CD4-positive, CD25-positive, alpha-beta regulatory T cell (primary cell): Measurements from ENCODE around the gene SLC52A3. TPM values are rescaled to one million over a fixed set of nuclear protein-coding genes. Genes with fewer than 3 reads are reported as not detected.
"Not testable (repeated sequence)": the region's sequence is repeated elsewhere in the genome, so short reads cannot be mapped to it uniquely, and the experiment has no call there.

ENCODE experiments used
- ATAC-seq, 2 donors: fragments of 150-1000 bp; cut with Tn5 transposase; one replicate each; pipeline ENCODE4 v1.10.0; 2021; ENCODE audit warnings: low read depth in 2 of 2, moderate number of reproducible peaks in 2 of 2, moderate library complexity in 1 of 2
- DNase-seq, 3 donors: peaks; one replicate each; pipeline versions ENCODE4 v3.0.0 to v3.0.0-alpha.2; 2012 to 2022; ENCODE audit warnings: mixed read lengths in 1 of 3
- H3K27ac ChIP-seq: one replicate; pipeline ENCODE4 v1.7.0; 2013; ENCODE audit warnings: mild to moderate bottlenecking, low read length; ENCODE audit not compliant: insufficient read depth, poor library complexity, severe bottlenecking
- H3K27me3 ChIP-seq: one replicate; pipeline ENCODE4 v1.7.0; 2013; ENCODE audit warnings: low read length; ENCODE audit not compliant: control insufficient read depth, insufficient read depth
- H3K36me3 ChIP-seq: one replicate; pipeline ENCODE4 v1.7.0; 2013; ENCODE audit warnings: mild to moderate bottlenecking, low read length, moderate library complexity; ENCODE audit not compliant: control insufficient read depth, insufficient read depth
- H3K4me1 ChIP-seq: 2 replicates; pipeline ENCODE4 v1.7.0; 2013; ENCODE audit warnings: mild to moderate bottlenecking, low read length; ENCODE audit not compliant: insufficient read depth, control insufficient read depth, poor library complexity, severe bottlenecking
- H3K4me3 ChIP-seq: one replicate; pipeline ENCODE4 v1.7.0; 2013; ENCODE audit warnings: low read depth, mild to moderate bottlenecking, low read length, moderate library complexity
- H3K9me3 ChIP-seq, 2 experiments: 1 replicate in 1 of 2; 2 replicates in 1 of 2; pipeline ENCODE4 v1.7.0; 2013; ENCODE audit warnings: low read length in 2 of 2, mild to moderate bottlenecking in 1 of 2, moderate library complexity in 1 of 2; ENCODE audit not compliant: control insufficient read depth in 2 of 2
- H3K27ac Mint-ChIP-seq, 3 donors: one replicate each; pipeline ENCODE4 v1.8.0; 2020 to 2022; ENCODE audit warnings: mild to moderate bottlenecking in 3 of 3, mixed read lengths in 3 of 3, moderate library complexity in 2 of 3
- H3K27me3 Mint-ChIP-seq: one replicate; pipeline ENCODE4 v1.8.0; 2022; ENCODE audit warnings: mild to moderate bottlenecking, mixed read lengths
- H3K36me3 Mint-ChIP-seq: one replicate; pipeline ENCODE4 v1.8.0; 2020; ENCODE audit warnings: mixed read lengths
- H3K4me1 Mint-ChIP-seq, 4 donors: one replicate each; pipeline ENCODE4 v1.8.0; 2020 to 2022; ENCODE audit warnings: mixed read lengths in 4 of 4, mild to moderate bottlenecking in 1 of 4
- H3K4me3 Mint-ChIP-seq, 4 donors: one replicate each; pipeline ENCODE4 v1.8.0; 2020 to 2022; ENCODE audit warnings: mild to moderate bottlenecking in 4 of 4, mixed read lengths in 4 of 4, moderate library complexity in 3 of 4
- H3K9me3 Mint-ChIP-seq, 7 donors: one replicate each; pipeline ENCODE4 v1.8.0; 2020 to 2022; ENCODE audit warnings: mixed read lengths in 7 of 7, mild to moderate bottlenecking in 3 of 7, moderate library complexity in 2 of 7
- polyA plus RNA-seq, 4 donors: library from polyadenylated mRNA; unstranded; fragments of 300-500 nt; fragmentation: Illumina TruSeq; gene quantifications; one replicate each; pipeline ENCODE4 v1.2.3, GENCODE V29; 2021
- total RNA-seq: library from RNA; stranded (reverse); gene quantifications from one replicate; pipeline ENCODE4 v1.2.3, GENCODE V29; 2022

SLC52A3 gene
- total and polyA plus RNA-seq, 5 donors from 2014 or later: not detected

GRCh38 chr20:801678-802077, 33.4 kb upstream of the SLC52A3 start:
- no peak overlapping the region for H3K27ac ChIP-seq
- no peaks in the 10 kb centered on the region for H3K4me1 Mint-ChIP-seq
- H3K9me3 Mint-ChIP-seq: peaks cover 0 to 13% (median 6%) of the 10 kb centered on the region in 7 donors
- H3K27me3 ChIP-seq: no peaks in the 10 kb centered on the region
- H3K4me3 ChIP-seq: no peak overlapping the region
- H3K27me3 Mint-ChIP-seq: peaks cover 18% of the 10 kb centered on the region
- no peak for DNase-seq
- H3K27ac Mint-ChIP-seq: no peak overlapping the region
- ATAC-seq: no peak
- H3K4me3 Mint-ChIP-seq: no peak overlapping the region
- no peaks in the 10 kb centered on the region for H3K36me3 ChIP-seq
- H3K36me3 Mint-ChIP-seq: no peaks in the 10 kb centered on the region
- H3K4me1 ChIP-seq: no peaks in the 10 kb centered on the region
- H3K9me3 ChIP-seq: peaks cover 4 to 11% of the 10 kb centered on the region in 2 experiments

- H3K36me3 Mint-ChIP-seq, H3K36me3 ChIP-seq, H3K9me3 ChIP-seq, H3K27ac Mint-ChIP-seq, H3K4me1 Mint-ChIP-seq, H3K4me3 Mint-ChIP-seq, H3K27me3 ChIP-seq, H3K4me3 ChIP-seq, ATAC-seq, H3K27ac ChIP-seq, H3K4me1 ChIP-seq, DNase-seq: not testable (repeated sequence)
- Mint-ChIP-seq H3K9me3 (peaks cover 0 to 13% (median 0%) of the 10 kb centered on the region in 7 donors), H3K27me3 (peaks cover 12% of the 10 kb centered on the region)
These were observed 31.7 kb upstream of the SLC52A3 start for GRCh38 chr20:800026-800425.

- H3K9me3 ChIP-seq, H3K4me3 Mint-ChIP-seq, DNase-seq, H3K27me3 Mint-ChIP-seq, H3K4me3 ChIP-seq, H3K36me3 ChIP-seq, H3K4me1 ChIP-seq, H3K27ac ChIP-seq, H3K27me3 ChIP-seq, H3K27ac Mint-ChIP-seq, H3K9me3 Mint-ChIP-seq, ATAC-seq, H3K36me3 Mint-ChIP-seq, H3K4me1 Mint-ChIP-seq: not testable (repeated sequence)
These were observed 30.4 kb upstream of the SLC52A3 start for GRCh38 chr20:798746-799145.

GRCh38 chr20:796921-797320, 28.6 kb upstream of the SLC52A3 start:
- no peaks in the 10 kb centered on the region for H3K36me3 ChIP-seq
- peaks cover 10% of the 10 kb centered on the region for H3K27me3 Mint-ChIP-seq

GRCh38 chr20:792248-792647, 23.9 kb upstream of the SLC52A3 start:
- H3K27me3 Mint-ChIP-seq: peaks cover 16% of the 10 kb centered on the region
- no peak overlapping the region for H3K4me3 Mint-ChIP-seq
- peaks cover 0 to 2% of the 10 kb centered on the region in 2 experiments for H3K9me3 ChIP-seq

More at GRCh38 chr20:796921-797320, 28.6 kb upstream of the SLC52A3 start:
- Histone ChIP-seq H3K4me3 (no peak overlapping the region), H3K27me3 (no peaks in the 10 kb centered on the region), H3K4me1 (no peaks in the 10 kb centered on the region), H3K9me3 (peaks cover 0 to under 1% of the 10 kb centered on the region in 2 experiments), H3K27ac (no peak overlapping the region)
- H3K9me3 Mint-ChIP-seq: peaks cover 0 to 9% (median 2%) of the 10 kb centered on the region in 7 donors
- H3K4me1 Mint-ChIP-seq: no peaks in the 10 kb centered on the region
- ATAC-seq (no peak), DNase-seq (no peak)
- H3K27ac Mint-ChIP-seq: no peak overlapping the region
- no peaks in the 10 kb centered on the region for H3K36me3 Mint-ChIP-seq
- no peak overlapping the region for H3K4me3 Mint-ChIP-seq

GRCh38 chr20:791056-791455, 22.8 kb upstream of the SLC52A3 start:
- Histone ChIP-seq H3K27ac (no peak overlapping the region), H3K9me3 (peaks cover 0 to 2% of the 10 kb centered on the region in 2 experiments), H3K36me3 (no peaks in the 10 kb centered on the region), H3K27me3 (no peaks in the 10 kb centered on the region), H3K4me1 (no peaks in the 10 kb centered on the region), H3K4me3 (no peak overlapping the region)
- no peaks in the 10 kb centered on the region for H3K4me1 Mint-ChIP-seq
- H3K36me3 Mint-ChIP-seq: no peaks in the 10 kb centered on the region
- peaks cover 16% of the 10 kb centered on the region for H3K27me3 Mint-ChIP-seq
- peaks cover 0 to 14% (median 5%) of the 10 kb centered on the region in 7 donors for H3K9me3 Mint-ChIP-seq
- ATAC-seq (no peak), DNase-seq (no peak)
- no peak overlapping the region for H3K4me3 Mint-ChIP-seq
- no peak overlapping the region for H3K27ac Mint-ChIP-seq

More at GRCh38 chr20:792248-792647, 23.9 kb upstream of the SLC52A3 start:
- H3K36me3 Mint-ChIP-seq: no peaks in the 10 kb centered on the region
- no peak overlapping the region for H3K27ac ChIP-seq
- H3K36me3 ChIP-seq: no peaks in the 10 kb centered on the region
- H3K4me1 ChIP-seq: no peaks in the 10 kb centered on the region
- no peaks in the 10 kb centered on the region for H3K27me3 ChIP-seq
- H3K27ac Mint-ChIP-seq: no peak overlapping the region
- no peak for ATAC-seq
- H3K4me1 Mint-ChIP-seq: no peaks in the 10 kb centered on the region
- peaks cover 0 to 12% (median 5%) of the 10 kb centered on the region in 7 donors for H3K9me3 Mint-ChIP-seq
- no peak for DNase-seq
- H3K4me3 ChIP-seq: no peak overlapping the region

- no peaks in the 10 kb centered on the region for H3K4me1 ChIP-seq
- Mint-ChIP-seq H3K36me3 (peaks cover 5% of the 10 kb centered on the region), H3K9me3 (peaks cover 0 to 29% (median 10%) of the 10 kb centered on the region in 7 donors), H3K27me3 (peaks cover 23% of the 10 kb centered on the region), H3K4me3 (no peak overlapping the region), H3K27ac (no peak overlapping the region), H3K4me1 (no peaks in the 10 kb centered on the region)
- no peaks in the 10 kb centered on the region for H3K36me3 ChIP-seq
- H3K27me3 ChIP-seq: no peaks in the 10 kb centered on the region
- ATAC-seq (no peak), DNase-seq (no peak)
- peaks cover 5 to 14% of the 10 kb centered on the region in 2 experiments for H3K9me3 ChIP-seq
- no peak overlapping the region for H3K27ac ChIP-seq
- no peak overlapping the region for H3K4me3 ChIP-seq
These were observed 19.5 kb upstream of the SLC52A3 start for GRCh38 chr20:787825-788224.

- H3K9me3 Mint-ChIP-seq: peaks cover 0 to 15% (median 4%) of the 10 kb centered on the region in 7 donors
- H3K4me3 Mint-ChIP-seq: no peak overlapping the region
- no peaks in the 10 kb centered on the region for H3K4me1 ChIP-seq
- no peak overlapping the region for H3K27ac ChIP-seq
- no peaks in the 10 kb centered on the region for H3K27me3 ChIP-seq
- DNase-seq: no peak
- peaks cover 1% of the 10 kb centered on the region for H3K27me3 Mint-ChIP-seq
- no peak for ATAC-seq
- no peak overlapping the region for H3K27ac Mint-ChIP-seq
- peaks cover 3 to 14% of the 10 kb centered on the region in 2 experiments for H3K9me3 ChIP-seq
- no peaks in the 10 kb centered on the region for H3K36me3 ChIP-seq
- peaks cover 5% of the 10 kb centered on the region for H3K36me3 Mint-ChIP-seq
- H3K4me3 ChIP-seq: no peak overlapping the region
- H3K4me1 Mint-ChIP-seq: no peaks in the 10 kb centered on the region
These were observed 11.5 kb upstream of the SLC52A3 start for GRCh38 chr20:779771-780170.
